GM19238 (cell line): Measurements from ENCODE around the gene ZNF804A.

Source experiments
- DNase-seq: peaks from one replicate; pipeline ENCODE4 v3.0.0; 2011; ENCODE audit warnings: low spot score; ENCODE audit not compliant: insufficient read length

ZNF804A gene

GRCh38 chr2:184936761-184937160 lies 338.4 kb downstream of the ZNF804A start:
- DNase-seq, result no peak

GRCh38 chr2:184938221-184938985 lies 340.1 kb downstream of the ZNF804A start:
- no peak for DNase-seq

GRCh38 chr2:184945326-184945725 lies 347.0 kb downstream of the ZNF804A start:
- DNase-seq, result no peak

- no peak for DNase-seq
Measured at GRCh38 chr2:184945824-184946223, 347.5 kb downstream of the ZNF804A start.

- no peak for DNase-seq
Measured at GRCh38 chr2:184956856-184957255, 358.5 kb downstream of the ZNF804A start.

- DNase-seq, result no peak
Measured at GRCh38 chr2:184971546-184972068, 373.3 kb downstream of the ZNF804A start.
